Measurements from ENCODE around the gene IFNG-AS1.

The IFNG-AS1 gene

DNA sequence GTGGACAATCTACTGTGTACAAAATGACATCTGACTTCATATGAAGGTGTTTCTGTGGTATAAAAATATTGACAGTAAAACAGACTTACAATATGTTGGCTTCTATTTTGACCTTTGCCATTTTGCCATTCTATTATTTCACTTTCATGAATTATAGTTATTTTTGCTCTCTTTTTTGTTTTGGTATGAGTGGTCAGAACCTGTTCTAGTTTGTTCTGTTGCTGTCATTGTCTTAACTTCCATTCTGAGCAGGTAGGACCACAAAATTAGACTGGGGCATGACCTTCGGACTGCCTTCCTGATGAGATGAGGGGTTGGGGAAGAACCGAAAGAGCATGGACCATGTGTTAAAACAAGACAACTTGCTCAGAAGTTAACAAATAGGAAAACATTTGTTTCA, 36.5 kb upstream of the IFNG-AS1 start:
- H3K4me3 ChIP-seq (replicated peaks; ENCODE audit: low read depth, low read length) = no peak overlapping the region
- no peak for DNase-seq (ENCODE audit: low read depth)
- TF ChIP-seq, protein P1, sequence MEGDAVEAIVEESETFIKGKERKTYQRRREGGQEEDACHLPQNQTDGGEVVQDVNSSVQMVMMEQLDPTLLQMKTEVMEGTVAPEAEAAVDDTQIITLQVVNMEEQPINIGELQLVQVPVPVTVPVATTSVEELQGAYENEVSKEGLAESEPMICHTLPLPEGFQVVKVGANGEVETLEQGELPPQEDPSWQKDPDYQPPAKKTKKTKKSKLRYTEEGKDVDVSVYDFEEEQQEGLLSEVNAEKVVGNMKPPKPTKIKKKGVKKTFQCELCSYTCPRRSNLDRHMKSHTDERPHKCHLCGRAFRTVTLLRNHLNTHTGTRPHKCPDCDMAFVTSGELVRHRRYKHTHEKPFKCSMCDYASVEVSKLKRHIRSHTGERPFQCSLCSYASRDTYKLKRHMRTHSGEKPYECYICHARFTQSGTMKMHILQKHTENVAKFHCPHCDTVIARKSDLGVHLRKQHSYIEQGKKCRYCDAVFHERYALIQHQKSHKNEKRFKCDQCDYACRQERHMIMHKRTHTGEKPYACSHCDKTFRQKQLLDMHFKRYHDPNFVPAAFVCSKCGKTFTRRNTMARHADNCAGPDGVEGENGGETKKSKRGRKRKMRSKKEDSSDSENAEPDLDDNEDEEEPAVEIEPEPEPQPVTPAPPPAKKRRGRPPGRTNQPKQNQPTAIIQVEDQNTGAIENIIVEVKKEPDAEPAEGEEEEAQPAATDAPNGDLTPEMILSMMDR (IDR thresholded peaks at IDR 0.05; ENCODE audit: low read length, missing control alignments) = no peak

DNA sequence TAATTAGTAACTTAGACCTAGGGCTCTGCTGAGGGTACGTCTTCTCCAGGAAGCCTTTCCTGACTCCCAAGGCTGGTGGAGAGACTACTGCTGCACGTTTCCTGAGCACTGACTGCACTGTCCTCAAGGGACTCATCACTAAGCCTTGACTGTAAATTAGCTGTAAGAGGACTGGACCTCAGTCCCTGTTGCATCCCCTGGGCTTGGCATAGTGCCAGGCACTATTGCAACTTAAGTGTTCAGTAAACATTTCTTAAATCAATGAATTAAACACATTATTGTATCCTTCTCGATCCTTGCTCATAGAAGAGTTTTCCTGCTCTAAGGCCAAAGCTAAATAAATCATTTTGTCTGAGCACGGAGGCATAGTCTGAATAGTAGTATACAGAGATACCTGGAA, 31.9 kb upstream of the IFNG-AS1 start:
- TF ChIP-seq, protein P1 (IDR thresholded peaks at IDR 0.05; ENCODE audit: low read length, missing control alignments) = no peak
- no peak overlapping the region for H3K4me3 ChIP-seq (replicated peaks; ENCODE audit: low read depth, low read length)
- DNase-seq (ENCODE audit: low read depth) = no peak

DNA sequence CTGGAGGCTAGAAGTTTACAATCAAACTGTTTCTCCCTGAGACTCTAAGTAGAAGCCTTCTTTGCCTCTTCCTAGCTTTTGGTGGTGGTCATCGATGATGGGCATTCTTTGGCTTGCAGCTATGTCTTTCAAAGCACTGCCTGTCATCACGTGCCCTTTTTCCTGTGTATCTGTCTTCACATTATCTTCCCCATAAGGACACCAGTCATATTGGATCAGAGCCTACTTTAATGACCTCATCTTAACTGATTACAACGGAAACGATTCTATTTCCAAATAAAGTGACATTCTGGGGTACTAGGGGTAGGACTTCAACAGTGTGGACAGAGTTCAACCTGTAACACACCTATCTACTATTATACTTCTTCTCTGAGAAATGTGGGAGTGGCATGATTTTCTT, 31.1 kb upstream of the IFNG-AS1 start:
- H3K4me3 ChIP-seq (replicated peaks; ENCODE audit: low read depth, low read length) = no peak overlapping the region
- TF ChIP-seq, protein P1 (IDR thresholded peaks at IDR 0.05; ENCODE audit: low read length, missing control alignments) = no peak
- no peak for DNase-seq (ENCODE audit: low read depth)

DNA sequence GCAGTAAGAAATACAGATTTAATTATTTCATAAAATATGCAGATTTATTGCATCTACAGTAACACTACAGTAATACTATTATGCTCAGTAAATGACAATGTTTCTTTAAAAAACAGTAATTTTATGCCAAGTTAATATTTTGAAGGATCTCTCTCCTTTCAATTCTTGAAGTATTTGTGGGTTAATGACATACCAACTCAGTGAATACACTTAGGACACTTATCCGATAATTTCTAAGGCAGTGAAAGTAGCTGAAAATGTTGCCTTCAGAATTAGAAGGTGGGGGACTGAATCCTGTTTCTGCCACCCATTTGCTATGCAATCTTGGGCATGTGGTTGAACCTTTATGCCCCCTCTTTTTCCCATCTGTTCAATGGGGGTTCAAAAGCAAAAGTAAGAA, 24.8 kb upstream of the IFNG-AS1 start:
- DNase-seq (ENCODE audit: low read depth) = no peak
- TF ChIP-seq, protein P1 (IDR thresholded peaks at IDR 0.05; ENCODE audit: low read length, missing control alignments) = no peak
- H3K4me3 ChIP-seq (replicated peaks; ENCODE audit: low read depth, low read length) = no peak overlapping the region

DNA sequence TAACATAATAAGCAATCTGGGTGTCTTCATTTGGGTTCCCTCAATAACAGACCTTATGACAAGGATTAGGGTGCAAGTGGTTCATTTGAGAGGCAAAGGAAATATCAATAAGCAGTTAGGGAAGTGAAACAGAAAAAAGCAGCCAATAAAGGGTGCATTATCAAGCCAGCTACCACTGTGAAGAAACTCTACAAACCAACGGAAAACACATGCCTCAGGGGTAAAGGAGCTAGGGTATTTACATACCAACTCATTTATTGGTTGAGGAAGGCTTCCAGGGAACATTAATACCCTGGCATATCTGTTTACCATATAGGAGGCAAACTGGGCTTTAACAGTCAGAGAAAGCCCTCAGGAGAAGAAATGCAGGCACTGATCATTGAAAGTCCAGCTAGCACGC, 22.7 kb upstream of the IFNG-AS1 start:
- TF ChIP-seq, protein P1 (IDR thresholded peaks at IDR 0.05; ENCODE audit: low read length, missing control alignments) = no peak
- DNase-seq (ENCODE audit: low read depth) = no peak

DNA sequence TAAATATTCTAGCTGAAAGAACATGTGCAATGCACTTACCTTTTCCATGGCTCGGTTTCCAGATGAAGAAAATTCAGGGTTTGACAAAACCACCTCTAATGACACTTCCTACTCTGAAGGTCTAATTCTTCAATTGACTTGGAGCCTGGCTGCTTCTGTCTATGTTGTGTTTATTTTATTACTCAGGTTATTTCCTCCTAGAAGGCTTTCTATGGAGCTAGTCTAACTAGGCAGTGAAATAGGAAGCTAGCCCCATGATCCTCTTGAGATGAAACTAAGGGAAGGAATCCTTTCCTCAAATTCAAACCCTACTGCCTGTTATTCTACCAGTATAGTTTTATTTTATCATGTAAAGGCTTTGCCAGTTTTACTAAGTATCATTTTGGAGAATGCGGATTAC, 20.9 kb upstream of the IFNG-AS1 start:
- TF ChIP-seq, protein P1 (IDR thresholded peaks at IDR 0.05; ENCODE audit: low read length, missing control alignments) = no peak
- no peak for DNase-seq (ENCODE audit: low read depth)

More for the DNA sequence above, 22.7 kb upstream of the IFNG-AS1 start:
- H3K4me3 ChIP-seq (replicated peaks; ENCODE audit: low read depth, low read length) = no peak overlapping the region

DNA sequence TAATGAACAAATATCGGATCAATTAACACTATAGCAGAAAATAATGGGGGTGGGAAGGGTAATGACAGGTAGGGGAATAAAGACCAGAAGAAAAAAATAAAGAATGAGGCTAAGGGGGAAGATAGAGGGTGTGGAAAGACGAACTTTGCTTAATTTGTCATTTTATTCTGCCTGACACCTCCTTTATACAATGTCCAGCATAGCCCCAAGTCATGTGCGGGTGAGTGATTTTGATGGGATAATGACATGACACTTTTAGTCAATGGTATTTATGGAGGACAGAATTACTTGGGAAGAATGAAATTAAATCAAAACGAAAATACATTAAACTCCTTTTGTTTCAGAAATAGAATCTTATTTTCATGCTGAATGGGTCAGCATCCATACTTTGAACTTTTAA, 20.5 kb upstream of the IFNG-AS1 start:
- DNase-seq (ENCODE audit: low read depth) = no peak
- H3K4me3 ChIP-seq (replicated peaks; ENCODE audit: low read depth, low read length) = no peak overlapping the region
- TF ChIP-seq, protein P1 (IDR thresholded peaks at IDR 0.05; ENCODE audit: low read length, missing control alignments) = no peak

More for the DNA sequence above, 20.9 kb upstream of the IFNG-AS1 start:
- H3K4me3 ChIP-seq (replicated peaks; ENCODE audit: low read depth, low read length) = no peak overlapping the region

All from fibroblast of pulmonary artery (primary cell).